Embryonic facial prominence (tissue), 1 donor: Measurements from ENCODE around the gene SDK1.

Source experiments
- DNase-seq: peaks from one replicate; pipeline ENCODE4 v3.0.0-alpha.2; 2016; ENCODE audit errors: extremely low spot score

SDK1 gene

GRCh38 chr7:4103352-4104091 is 802.5 kb downstream of the SDK1 start:
- DNase-seq, result no peak

- DNase-seq, result no peak
Measured at GRCh38 chr7:4107839-4108238, 806.8 kb downstream of the SDK1 start.

- no peak for DNase-seq
Measured at GRCh38 chr7:4108951-4109350, 807.9 kb downstream of the SDK1 start.

GRCh38 chr7:4109481-4110110 is 808.5 kb downstream of the SDK1 start:
- no peak for DNase-seq

- no peak for DNase-seq
Measured at GRCh38 chr7:4110438-4110837, 809.4 kb downstream of the SDK1 start.

GRCh38 chr7:4111166-4111565 is 810.1 kb downstream of the SDK1 start:
- DNase-seq, result no peak

- DNase-seq, result no peak
Measured at GRCh38 chr7:4113271-4113670, 812.2 kb downstream of the SDK1 start.

- DNase-seq, result no peak
Measured at GRCh38 chr7:4113976-4114375, 812.9 kb downstream of the SDK1 start.

- DNase-seq, result no peak
Measured at GRCh38 chr7:4115442-4115841, 814.4 kb downstream of the SDK1 start.

- DNase-seq, result no peak
Measured at GRCh38 chr7:4115941-4116610, 815.0 kb downstream of the SDK1 start.

GRCh38 chr7:4119848-4120247 is 818.8 kb downstream of the SDK1 start:
- DNase-seq, result no peak

- DNase-seq, result no peak
Measured at GRCh38 chr7:4123346-4123745, 822.3 kb downstream of the SDK1 start.

GRCh38 chr7:4123823-4124222 is 822.8 kb downstream of the SDK1 start:
- DNase-seq, result no peak

- no peak for DNase-seq
Measured at GRCh38 chr7:4124556-4125477, 823.8 kb downstream of the SDK1 start.

GRCh38 chr7:4127909-4128560 is 827.0 kb downstream of the SDK1 start:
- no peak for DNase-seq

GRCh38 chr7:4129481-4130122 is 828.5 kb downstream of the SDK1 start:
- DNase-seq, result no peak

- DNase-seq, result no peak
Measured at GRCh38 chr7:4131063-4131462, 830.0 kb downstream of the SDK1 start.

- no peak for DNase-seq
Measured at GRCh38 chr7:4132221-4132620, 831.2 kb downstream of the SDK1 start.

GRCh38 chr7:4133491-4134044 is 832.5 kb downstream of the SDK1 start:
- DNase-seq, result no peak

- no peak for DNase-seq
Measured at GRCh38 chr7:4134204-4134603, 833.2 kb downstream of the SDK1 start.

GRCh38 chr7:4134631-4135030 is 833.6 kb downstream of the SDK1 start:
- DNase-seq, result no peak
